K562 (cell line): ENCODE results near the gene FLOT2. TPM values are rescaled to one million over a fixed set of nuclear protein-coding genes. Genes with fewer than 3 reads are reported as not detected.

Source experiments
- DPF2 ChIP-seq: fragments of 450-650 bp; IDR thresholded peaks from 2 replicates; pipeline ENCODE4 v1.6.1; 2016
- FOSL1 ChIP-seq: fragments of 200-800 bp; sonication (Bioruptor generic); conservative IDR thresholded peaks from 2 replicates; pipeline ENCODE4 v1.6.1; 2016; ENCODE audit warnings: missing genetic modification characterization, missing compliant biosample characterization
- FOXA1 ChIP-seq: fragments of 450-650 bp; IDR thresholded peaks from 2 replicates; pipeline ENCODE4 v1.6.1; 2016; ENCODE audit warnings: mild to moderate bottlenecking, borderline replicate concordance
- HSF4 ChIP-seq: fragments of 250-450 bp; sonication (Bioruptor Pico); IDR thresholded peaks from 2 replicates; pipeline ENCODE4 v2.1.2; 2022; ENCODE audit warnings: mild to moderate bottlenecking, moderate library complexity, borderline replicate concordance
- MEIS2 ChIP-seq: fragments of 450-650 bp; IDR thresholded peaks from 2 replicates; pipeline ENCODE4 v1.6.1; 2014; ENCODE audit warnings: mild to moderate bottlenecking; ENCODE audit not compliant: partially characterized antibody
- NR0B1 ChIP-seq: fragments of 450-650 bp; IDR thresholded peaks from one replicate; pipeline ENCODE4 v1.6.1; 2018; ENCODE audit warnings: mild to moderate bottlenecking, moderate library complexity; ENCODE audit not compliant: partially characterized antibody
- NR2F6 ChIP-seq: fragments of 450-650 bp; formaldehyde crosslinking; IDR thresholded peaks from 2 replicates; pipeline ENCODE4 v1.4.0; 2020; ENCODE audit warnings: mild to moderate bottlenecking
- PKNOX1 ChIP-seq: fragments of 450-650 bp; IDR thresholded peaks from 2 replicates; pipeline ENCODE4 v1.6.1; 2016
- SIRT6 ChIP-seq: IDR thresholded peaks from one replicate; pipeline ENCODE4 v1.6.1; 2012; ENCODE audit warnings: low read depth, mild to moderate bottlenecking, control low read depth, inconsistent platforms, low read length, moderate library complexity
- SMC3 ChIP-seq: conservative IDR thresholded peaks from 2 replicates; pipeline ENCODE4 v1.6.1; 2011; ENCODE audit warnings: low read depth, low read length, improper control_type of control experiment; ENCODE audit not compliant: insufficient read depth
- SREBF1 ChIP-seq: fragments of 150-350 bp; IDR thresholded peaks from 2 replicates; pipeline ENCODE4 v1.6.1; 2014; ENCODE audit warnings: antibody characterized with exemption, low read depth, low read length, borderline replicate concordance
- TEAD4 ChIP-seq, 2 experiments: sonication (generic) in 1 of 2; formaldehyde crosslinking in 1 of 2; IDR thresholded peaks; 2 replicates each; pipeline versions ENCODE4 v1.6.1 to v1.8.0; 2012 to 2022; ENCODE audit warnings: borderline replicate concordance in 1 of 2, inconsistent platforms in 1 of 2, low read length in 1 of 2, mild to moderate bottlenecking in 1 of 2, missing genetic modification reagents in 1 of 2
- ZBTB26 ChIP-seq: fragments of 450-650 bp; formaldehyde crosslinking; IDR thresholded peaks from 2 replicates; pipeline ENCODE4 v1.4.0; 2022; ENCODE audit warnings: missing genetic modification characterization
- ZNF586 ChIP-seq: fragments of 450-650 bp; formaldehyde crosslinking; conservative IDR thresholded peaks from 2 replicates; pipeline ENCODE4 v1.4.0; 2020; ENCODE audit warnings: mild to moderate bottlenecking, moderate library complexity
- ZNF639 ChIP-seq, 2 experiments: fragments of 200-800 bp in 1 of 2; sonication (Bioruptor generic) in 1 of 2; sonication (generic) in 1 of 2; formaldehyde crosslinking in 1 of 2; IDR thresholded peaks in 1 of 2; conservative IDR thresholded peaks in 1 of 2; 2 replicates each; pipeline versions ENCODE4 v1.5.0 to v1.6.1; 2016 to 2020; ENCODE audit warnings: missing compliant biosample characterization in 1 of 2, missing genetic modification characterization in 1 of 2, missing genetic modification reagents in 1 of 2
- polyA plus RNA-seq, 8 experiments: library from polyadenylated mRNA; depleted of rRNA in 4 of 8; stranded (reverse) in 5 of 8; unstranded in 3 of 8; fragments of >200 nt; fragmentation: Nextera tagmentation in 2 of 8; fragmentation: Illumina TruSeq in 1 of 8; extraction: Ambion mirVana in 2 of 8; extraction: Trizol in 1 of 8; gene quantifications; 2 replicates each; pipeline versions ENCODE4 v1.2.1 to v1.2.3, GENCODE V29; 2011 to 2014; ENCODE audit warnings: inconsistent platforms in 1 of 8, missing spikeins in 1 of 8
- total RNA-seq, 7 experiments: library from RNA; depleted of rRNA in 6 of 7; stranded (reverse); fragments of >200 nt in 6 of 7; fragmentation: Illumina TruSeq in 2 of 7; extraction: Trizol in 2 of 7; gene quantifications; 2 replicates each; pipeline versions ENCODE4 v1.2.1 to v1.2.3, GENCODE V29; 2011 to 2021; ENCODE audit warnings: low replicate concordance in 1 of 7

FLOT2 gene
- total and polyA plus RNA-seq, 9 of the 15 experiments (the other 6 are each of a cell fraction or from before 2014, with no cell fraction given): 17.5 to 138 (median 41.7) TPM

GRCh38 chr17:28874750-28875149 is 22.8 kb downstream of the FLOT2 start (continued):
- no peak for TF ChIP-seq ZNF639 (CRISPR knock-in tag; conservative IDR thresholded peaks at IDR 0.05 in 1 of 2, IDR thresholded peaks at IDR 0.05 in 1 of 2)
- no peak for TF ChIP-seq FOXA1
- TF ChIP-seq MEIS2: peak; percentile 49
- TF ChIP-seq NR2F6 (CRISPR knock-in tag): no peak
- no peak for TF ChIP-seq ZBTB26
- TF ChIP-seq NR0B1: no peak
- no peak for TF ChIP-seq ZNF586 (CRISPR knock-in tag)
- TF ChIP-seq SIRT6: no peak
- TF ChIP-seq PKNOX1: 0 out of 2 replicates have a peak, but pooled peaks have one; percentile 11
- TF ChIP-seq TEAD4 (IDR thresholded peaks at IDR 0.05; ENCODE audit: low read length): peak; percentile 35; the same call in 1 of the 2 replicates
- no peak for TF ChIP-seq TEAD4 (CRISPR knock-in tag; IDR thresholded peaks at IDR 0.05; ENCODE audit: borderline replicate concordance)
- no peak for TF ChIP-seq SREBF1
- peak; percentile 69 for TF ChIP-seq FOSL1 (tag)
- TF ChIP-seq DPF2: peak; percentile 71
- no peak for TF ChIP-seq HSF4 (CRISPR knock-in tag)
- TF ChIP-seq SMC3: no peak
